NOMO-1 (cell line): ENCODE measurements around the gene KCNQ5.

Experiments
- DNase-seq, 2 experiments: peaks; one replicate each; lab custom pipeline; 2025; ENCODE audit not compliant: unreplicated experiment in 2 of 2; lab: John Stamatoyannopoulos, UW

KCNQ5 gene

DNA sequence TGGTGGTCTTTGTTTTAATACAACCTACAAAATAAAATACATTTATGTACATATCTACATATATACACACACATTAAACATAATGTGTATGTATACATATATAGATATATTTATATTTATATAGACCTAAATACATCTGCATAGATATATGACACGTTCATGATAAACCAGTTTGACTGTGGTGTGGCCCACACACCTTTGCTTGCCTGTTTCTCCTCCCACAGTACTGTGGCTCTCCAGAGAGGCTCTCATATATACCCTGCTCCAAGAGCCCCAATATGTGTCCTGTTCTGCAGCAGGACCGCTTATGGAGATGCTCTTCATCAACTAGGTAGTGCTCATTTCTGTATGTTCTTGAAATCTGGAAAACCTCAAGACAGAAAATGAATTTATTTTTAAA is 207.0 kb downstream of the KCNQ5 start:
- DNase-seq = no peak

- DNase-seq = no peak
These were observed 210.4 kb downstream of the KCNQ5 start for GRCh38 chr6:72832271-72832670.

GRCh38 chr6:72835749-72836148 is 213.9 kb downstream of the KCNQ5 start:
- DNase-seq = no peak

- no peak for DNase-seq
These were observed 215.1 kb downstream of the KCNQ5 start for GRCh38 chr6:72836971-72837370.

DNA sequence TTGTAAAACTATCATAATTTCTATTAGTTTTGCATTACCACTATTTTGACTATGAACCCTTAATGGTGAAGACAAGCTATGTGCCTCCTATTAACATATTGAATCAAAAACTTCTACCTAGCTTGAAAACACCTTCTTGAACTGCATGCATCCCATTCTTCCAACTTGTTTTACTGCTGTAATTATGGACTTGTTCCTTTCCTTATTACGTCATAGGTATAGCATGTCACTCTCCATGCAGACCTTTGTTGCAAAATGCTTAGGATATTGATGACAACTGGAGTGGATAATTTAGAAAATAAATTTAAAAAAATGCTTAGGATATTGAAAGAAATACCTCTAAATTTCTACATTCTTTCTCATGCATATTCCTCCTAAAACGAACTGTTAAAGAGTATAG is 219.3 kb downstream of the KCNQ5 start:
- DNase-seq = no peak

DNA sequence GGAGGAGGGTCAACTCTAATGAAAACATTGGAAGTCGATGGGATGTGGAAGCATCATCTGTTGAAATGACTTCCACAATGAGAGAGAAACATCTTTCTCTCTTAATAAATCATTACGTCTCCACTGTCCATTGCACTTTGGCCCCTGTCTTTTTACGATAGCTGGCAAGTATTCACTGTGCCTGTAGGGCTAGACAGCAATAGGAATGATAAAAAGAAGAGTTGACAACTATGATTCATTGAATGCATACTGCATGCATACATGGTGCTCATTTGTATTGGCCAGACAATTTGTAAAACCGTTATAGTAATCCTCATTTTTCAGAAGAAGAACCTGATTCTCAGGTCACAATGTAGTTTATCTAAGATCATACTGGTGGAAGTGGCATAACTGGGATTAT is 220.3 kb downstream of the KCNQ5 start:
- DNase-seq = no peak

DNA sequence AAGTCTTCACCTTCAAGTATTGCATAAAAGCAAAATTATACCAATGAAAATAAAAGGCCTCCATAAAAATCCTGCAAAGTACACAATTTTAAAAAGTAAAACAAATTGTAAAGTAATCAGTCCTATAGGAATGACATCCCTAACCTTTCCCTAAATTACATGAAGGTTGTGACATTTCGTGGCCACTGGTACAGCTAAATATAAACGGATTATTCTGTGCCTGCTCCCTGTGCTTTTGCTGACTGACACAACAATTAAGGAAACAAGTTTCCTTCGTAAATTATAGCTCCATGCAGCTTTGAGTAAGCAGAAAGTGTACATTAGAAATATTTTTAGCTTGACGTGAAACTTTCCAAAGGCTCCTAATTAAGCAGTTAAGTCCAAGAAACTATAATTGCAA is 222.8 kb downstream of the KCNQ5 start:
- no peak for DNase-seq

DNA sequence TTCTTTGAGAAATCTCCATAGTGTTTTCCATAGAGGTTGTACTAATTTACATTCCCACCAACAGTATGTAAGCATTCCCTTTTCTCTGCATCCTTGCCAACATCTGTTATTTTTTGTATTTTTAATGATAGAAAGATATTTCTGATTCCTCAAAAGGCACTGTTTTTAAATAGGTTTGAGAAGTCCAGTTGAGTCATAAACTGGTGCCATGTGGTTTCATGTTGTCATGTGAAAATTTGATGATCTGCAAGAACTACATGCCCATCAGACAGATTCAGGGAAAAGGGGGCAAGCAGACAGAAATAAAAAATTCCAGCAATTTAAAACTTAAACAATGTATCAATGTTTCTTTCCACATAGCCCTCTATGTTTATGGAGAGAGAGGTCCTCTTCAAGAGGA is 227.5 kb downstream of the KCNQ5 start:
- DNase-seq = no peak

GRCh38 chr6:72850040-72850439 is 228.2 kb downstream of the KCNQ5 start:
- DNase-seq = no peak

DNA sequence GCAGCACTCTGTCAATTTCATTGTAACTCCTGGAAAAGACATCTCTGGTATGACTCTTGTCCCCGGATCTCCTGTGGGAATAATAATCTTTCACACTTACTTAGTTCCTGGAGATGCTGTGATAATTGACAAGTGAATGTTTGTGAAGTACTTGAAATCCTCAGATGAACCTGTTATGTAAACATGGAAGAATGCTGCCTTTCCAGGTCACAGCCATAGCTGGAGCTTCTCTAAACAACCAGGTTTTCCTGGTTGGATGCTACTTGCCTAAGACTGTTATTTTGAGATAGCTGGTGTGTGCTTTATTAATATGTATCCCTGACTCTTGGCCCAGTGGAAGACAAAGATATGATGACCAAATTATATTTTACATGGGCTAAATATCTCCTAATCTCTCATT is 228.6 kb downstream of the KCNQ5 start:
- no peak for DNase-seq

DNA sequence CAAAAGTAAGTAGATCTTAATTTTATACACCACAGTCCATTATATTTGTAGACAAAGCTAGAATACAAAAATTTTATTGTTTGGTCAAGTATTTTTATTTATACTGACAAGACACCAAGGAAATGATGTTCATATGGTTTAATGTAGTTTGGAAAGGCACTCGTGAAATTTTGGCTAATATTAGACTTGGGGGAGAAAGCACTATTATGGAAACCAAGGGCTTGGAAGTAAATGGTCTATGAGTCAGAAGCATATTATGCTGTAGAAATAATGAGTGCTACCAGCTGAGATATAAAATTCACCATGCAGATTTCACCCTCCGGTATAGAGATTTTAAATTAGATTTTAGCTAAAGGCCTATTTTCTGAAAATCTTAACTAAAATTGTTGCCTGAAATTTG is 233.6 kb downstream of the KCNQ5 start:
- no peak for DNase-seq

GRCh38 chr6:72856801-72857200 is 234.9 kb downstream of the KCNQ5 start:
- no peak for DNase-seq

- peak in 1 of 2 experiments; percentile 25 for DNase-seq
These were observed 236.1 kb downstream of the KCNQ5 start for GRCh38 chr6:72857791-72858585.

- no peak for DNase-seq
These were observed 239.2 kb downstream of the KCNQ5 start for GRCh38 chr6:72861059-72861458.

DNA sequence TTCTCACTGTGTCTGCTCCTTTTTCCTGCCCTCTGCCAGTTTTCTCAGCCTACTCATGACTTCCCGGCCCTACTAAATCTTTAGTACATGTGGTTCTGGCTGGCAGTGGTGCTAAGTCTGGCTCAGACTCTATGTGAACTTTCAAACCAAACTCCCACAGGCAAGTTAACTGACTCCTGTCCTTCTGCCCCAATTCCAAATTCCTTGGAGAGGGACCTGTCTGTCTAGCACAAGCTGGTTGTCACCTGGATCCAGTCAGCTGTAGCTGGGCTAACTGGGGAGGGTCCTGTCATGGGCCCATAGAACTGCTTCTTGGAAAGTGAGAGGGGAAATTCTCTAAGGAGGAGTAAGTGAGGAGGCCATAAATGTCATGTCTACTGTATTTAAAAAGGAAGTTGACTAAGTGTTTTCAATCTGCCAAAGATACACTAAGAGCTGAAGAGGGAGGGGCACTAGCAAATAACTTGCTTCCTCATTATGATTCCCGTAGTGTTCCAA is 240.1 kb downstream of the KCNQ5 start:
- DNase-seq = peak; percentile 49 to 71

DNA sequence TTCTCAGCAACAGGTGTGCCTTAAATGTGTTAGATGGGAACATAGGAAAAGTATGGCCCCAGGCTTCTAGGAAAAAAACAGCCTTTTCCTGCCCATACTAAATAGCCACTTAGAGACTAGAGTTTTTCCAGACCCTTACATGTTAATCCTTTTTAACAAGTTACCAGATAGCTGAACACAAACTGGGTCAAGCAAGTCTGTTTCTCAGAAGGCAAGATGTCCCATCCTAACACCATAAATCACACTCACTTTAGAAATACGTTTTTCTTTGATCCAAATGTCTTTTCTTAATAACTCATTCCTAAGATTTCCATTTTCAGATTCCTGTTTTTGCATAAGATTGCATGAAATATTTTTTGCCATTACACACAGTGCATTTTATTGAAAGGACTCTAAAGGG is 241.3 kb downstream of the KCNQ5 start:
- no peak for DNase-seq

- DNase-seq = no peak
These were observed 242.4 kb downstream of the KCNQ5 start for GRCh38 chr6:72864236-72864635.

DNA sequence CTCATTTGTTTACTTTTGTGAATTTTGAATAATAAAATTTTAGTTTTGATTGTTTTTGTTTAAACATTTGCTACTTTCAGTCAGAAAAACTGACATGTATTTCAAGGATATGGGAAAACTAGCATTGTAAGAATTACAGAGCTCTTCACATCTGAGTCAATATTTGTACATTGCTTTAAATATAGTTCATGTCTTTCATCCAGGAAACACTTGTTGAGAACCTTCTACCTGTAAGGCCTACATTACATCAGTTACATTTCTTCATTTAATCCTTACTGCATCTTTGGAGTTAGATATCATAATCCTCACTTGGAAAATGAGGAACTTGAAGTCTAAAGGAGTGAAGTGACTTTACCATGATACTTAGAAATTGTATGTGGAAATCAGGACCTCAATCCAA is 242.9 kb downstream of the KCNQ5 start:
- DNase-seq = peak in 1 of 2 experiments; percentile 9

GRCh38 chr6:72865467-72865866 is 243.6 kb downstream of the KCNQ5 start:
- no peak for DNase-seq

GRCh38 chr6:72869621-72870020 is 247.8 kb downstream of the KCNQ5 start:
- DNase-seq = no peak

DNA sequence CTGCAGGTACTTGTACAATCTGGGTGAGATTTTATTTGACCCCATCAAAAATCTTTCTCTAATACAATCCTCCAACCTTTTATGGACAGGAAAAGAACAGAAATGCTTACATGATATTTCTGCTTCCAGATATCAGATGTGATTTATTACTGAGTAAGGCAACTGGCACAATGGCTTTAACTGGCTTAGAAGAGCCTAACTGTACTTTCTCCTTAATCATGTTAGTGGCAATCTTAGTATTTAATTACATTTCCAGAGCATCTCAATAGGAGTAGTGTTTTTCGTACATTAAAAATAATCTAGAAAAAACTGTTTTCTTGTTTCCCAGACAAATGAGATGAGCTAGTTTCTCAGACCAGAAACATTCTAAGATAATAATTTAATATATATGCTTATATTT is 251.6 kb downstream of the KCNQ5 start:
- no peak for DNase-seq

- no peak for DNase-seq
These were observed 254.4 kb downstream of the KCNQ5 start for GRCh38 chr6:72876256-72876655.

DNA sequence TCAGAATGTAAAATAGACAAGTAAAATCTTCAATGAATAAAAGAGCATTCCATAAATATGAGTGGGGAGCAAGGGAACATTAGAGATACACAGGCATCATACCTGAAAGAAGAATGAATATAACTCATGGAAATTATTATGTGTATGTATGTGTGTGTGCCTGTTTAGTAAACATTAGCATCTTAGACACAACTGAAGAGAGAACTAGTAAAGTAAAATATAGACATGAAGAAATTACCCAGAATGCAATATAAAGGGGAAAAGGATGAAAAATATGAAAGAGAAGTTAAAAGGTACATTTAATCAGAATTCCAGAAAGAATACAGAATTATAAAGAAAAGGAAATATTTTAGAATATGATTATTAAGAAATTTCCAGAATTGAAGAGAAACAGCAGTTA is 264.3 kb downstream of the KCNQ5 start:
- no peak for DNase-seq
